Cardiac fibroblast (primary cell): ENCODE results near the gene ATP8B1.
A peak's percentile ranks its signal among the peaks of the same experiment; 100 is the strongest.

ENCODE experiments used
- DNase-seq, 2 donors: peaks; one replicate each; pipeline versions ENCODE4 v3.0.0 to v3.0.0-alpha.2; 2010; ENCODE audit warnings: low read depth in 2 of 2
- H3K4me3 ChIP-seq, 2 donors: replicated peaks in 1 of 2; 1 replicate in 1 of 2; 2 replicates in 1 of 2; pipeline ENCODE4 v1.5.1; 2011; ENCODE audit warnings: low read depth in 2 of 2, low read length in 2 of 2, mild to moderate bottlenecking in 2 of 2, moderate library complexity in 1 of 2
- CTCF ChIP-seq: IDR thresholded peaks from one replicate; pipeline ENCODE4 v1.5.1; 2011; ENCODE audit warnings: low read depth, mild to moderate bottlenecking, low read length, inconsistent platforms

Gene ATP8B1

GRCh38 chr18:57660961-57661360 is 142.2 kb downstream of the ATP8B1 start:
- peak; percentile 51 to 73 for DNase-seq
- no peak overlapping the region for H3K4me3 ChIP-seq
- TF ChIP-seq CTCF, result no peak

GRCh38 chr18:57659460-57660102 is 143.5 kb downstream of the ATP8B1 start:
- no peak for TF ChIP-seq CTCF
- H3K4me3 ChIP-seq, result no peak overlapping the region
- peak; percentile 17 to 68 for DNase-seq

GRCh38 chr18:57657542-57657941 is 145.6 kb downstream of the ATP8B1 start:
- TF ChIP-seq CTCF, result no peak
- no peak overlapping the region for H3K4me3 ChIP-seq
- DNase-seq, result peak in 1 of 2 donors; percentile 17

GRCh38 chr18:57655740-57656139 is 147.4 kb downstream of the ATP8B1 start:
- no peak for TF ChIP-seq CTCF
- H3K4me3 ChIP-seq, result no peak overlapping the region
- DNase-seq, result no peak

- H3K4me3 ChIP-seq, result no peak overlapping the region
- no peak for TF ChIP-seq CTCF
- DNase-seq, result no peak
Observed at GRCh38 chr18:57651914-57652313, 151.2 kb downstream of the ATP8B1 start.

- peak; percentile 76 to 94 for DNase-seq
- no peak for TF ChIP-seq CTCF
- H3K4me3 ChIP-seq, result no peak overlapping the region
Observed at GRCh38 chr18:57649556-57650500, 153.3 kb downstream of the ATP8B1 start.
